DOHH2 (cell line): ENCODE data around the gene FAM78A.

Experiments
- H3F3A ChIP-seq: fragments of 200-600 bp; sonication (generic), shearing (Covaris generic); 2 replicates; pipeline ENCODE4 v1.6.0; 2016; ENCODE audit warnings: antibody characterized with exemption, mild to moderate bottlenecking; ENCODE audit not compliant: control insufficient read depth, insufficient read depth
- H3K27ac ChIP-seq: fragments of 200-600 bp; sonication (generic); 2 replicates; pipeline ENCODE4 v1.5.1; 2014; ENCODE audit warnings: low read depth, mild to moderate bottlenecking, low read length, moderate library complexity
- H3K27me3 ChIP-seq: fragments of 200-600 bp; sonication (generic); 2 replicates; pipeline ENCODE4 v1.6.1; 2014; ENCODE audit warnings: mild to moderate bottlenecking, low read length, mixed read lengths; ENCODE audit not compliant: control insufficient read depth
- H3K36me3 ChIP-seq: fragments of 200-600 bp; sonication (generic); 2 replicates; pipeline ENCODE4 v1.6.1; 2014; ENCODE audit warnings: mild to moderate bottlenecking, low read length, moderate library complexity, mixed read lengths; ENCODE audit not compliant: control insufficient read depth
- H3K4me1 ChIP-seq: fragments of 200-600 bp; sonication (generic); 2 replicates; pipeline ENCODE4 v1.6.1; 2014; ENCODE audit warnings: mild to moderate bottlenecking, low read length, mixed read lengths; ENCODE audit not compliant: control insufficient read depth
- H3K4me2 ChIP-seq: fragments of 200-600 bp; sonication (generic); 2 replicates; pipeline ENCODE4 v1.6.0; 2014; ENCODE audit warnings: mild to moderate bottlenecking, low read length, moderate library complexity
- H3K4me3 ChIP-seq: fragments of 200-600 bp; sonication (generic); 2 replicates; pipeline ENCODE4 v1.5.1; 2014; ENCODE audit warnings: mild to moderate bottlenecking, low read length, mixed read lengths
- H3K79me2 ChIP-seq: fragments of 200-600 bp; sonication (generic); 2 replicates; pipeline ENCODE4 v1.6.1; 2014; ENCODE audit warnings: mild to moderate bottlenecking, low read length, mixed read lengths; ENCODE audit not compliant: control insufficient read depth
- H3K9me2 ChIP-seq: fragments of 200-600 bp; sonication (generic); replicated peaks from 2 replicates; pipeline ENCODE4 v1.6.1; 2014; ENCODE audit warnings: mild to moderate bottlenecking, low read length, mixed read lengths; ENCODE audit not compliant: control insufficient read depth
- H3K9me3 ChIP-seq: fragments of 200-600 bp; sonication (generic); 2 replicates; pipeline ENCODE4 v1.6.1; 2014; ENCODE audit warnings: antibody characterized with exemption, low read length, mixed read lengths; ENCODE audit not compliant: control insufficient read depth, insufficient read depth
- H4K20me1 ChIP-seq: fragments of 200-600 bp; sonication (generic); 2 replicates; pipeline ENCODE4 v1.6.0; 2014; ENCODE audit warnings: low read depth, mild to moderate bottlenecking, antibody characterized with exemption, low read length, moderate library complexity; ENCODE audit not compliant: control insufficient read depth, insufficient read depth
- EZH2phosphoT487 ChIP-seq: fragments of 200-600 bp; sonication (generic); IDR thresholded peaks from 2 replicates; pipeline ENCODE4 v1.6.1; 2017; ENCODE audit warnings: borderline replicate concordance, mild to moderate bottlenecking, antibody characterized with exemption, low read length, moderate library complexity, mixed read lengths
- TF ChIP-seq, protein P1 (sequence below): fragments of 200-600 bp; sonication (generic); IDR thresholded peaks from one replicate; pipeline ENCODE4 v1.5.1; 2014; ENCODE audit warnings: antibody characterized with exemption, mild to moderate bottlenecking, low read depth, low read length; ENCODE audit not compliant: poor library complexity, severe bottlenecking

Gene FAM78A

DNA sequence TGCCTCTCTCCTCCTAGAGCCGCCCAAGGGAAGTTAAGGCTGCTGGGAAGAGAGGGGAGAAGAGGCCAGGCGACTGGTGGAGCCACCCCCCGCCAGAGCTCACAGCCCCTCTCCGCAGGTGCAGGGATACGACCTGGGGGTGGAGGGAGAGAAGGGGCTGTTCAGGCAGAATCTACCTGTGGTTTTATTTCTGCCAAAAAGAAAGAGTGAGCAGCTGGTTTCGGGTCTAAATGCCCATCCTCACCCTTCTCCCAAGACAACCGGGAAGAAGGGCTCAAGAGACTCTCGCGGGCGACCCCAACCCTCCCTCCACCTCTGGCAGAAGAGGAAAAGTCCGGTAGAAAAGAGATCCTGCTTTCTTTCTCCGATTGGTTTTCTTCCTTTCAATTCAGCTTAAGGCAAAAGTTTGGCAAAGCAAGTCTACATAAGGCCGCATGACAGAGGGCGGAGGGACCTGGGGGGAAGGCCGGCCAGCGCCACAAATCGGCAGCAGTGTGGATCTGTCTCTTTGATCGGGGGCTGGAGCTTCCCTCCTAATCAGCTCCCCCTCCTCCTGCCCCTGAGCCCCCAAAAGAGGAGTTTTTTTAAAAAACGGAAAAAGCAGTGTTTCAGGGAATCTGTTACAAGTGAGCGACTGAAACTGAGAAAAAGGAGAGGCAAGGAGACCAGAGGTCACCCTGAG, 16.3 kb downstream of the FAM78A start:
- H3K4me3 ChIP-seq: no peak overlapping the region
- no peak overlapping the region for H3K27ac ChIP-seq
- peaks cover 56% of the 10 kb centered on the region for H3K4me1 ChIP-seq
- peaks cover 56% of the 10 kb centered on the region for H3K36me3 ChIP-seq
- H4K20me1 ChIP-seq: no peaks in the 10 kb centered on the region
- peaks cover 28% of the 10 kb centered on the region for H3F3A ChIP-seq
- H3K27me3 ChIP-seq: no peaks in the 10 kb centered on the region
- no peaks in the 10 kb centered on the region for H3K9me3 ChIP-seq
- TF ChIP-seq, protein P1, sequence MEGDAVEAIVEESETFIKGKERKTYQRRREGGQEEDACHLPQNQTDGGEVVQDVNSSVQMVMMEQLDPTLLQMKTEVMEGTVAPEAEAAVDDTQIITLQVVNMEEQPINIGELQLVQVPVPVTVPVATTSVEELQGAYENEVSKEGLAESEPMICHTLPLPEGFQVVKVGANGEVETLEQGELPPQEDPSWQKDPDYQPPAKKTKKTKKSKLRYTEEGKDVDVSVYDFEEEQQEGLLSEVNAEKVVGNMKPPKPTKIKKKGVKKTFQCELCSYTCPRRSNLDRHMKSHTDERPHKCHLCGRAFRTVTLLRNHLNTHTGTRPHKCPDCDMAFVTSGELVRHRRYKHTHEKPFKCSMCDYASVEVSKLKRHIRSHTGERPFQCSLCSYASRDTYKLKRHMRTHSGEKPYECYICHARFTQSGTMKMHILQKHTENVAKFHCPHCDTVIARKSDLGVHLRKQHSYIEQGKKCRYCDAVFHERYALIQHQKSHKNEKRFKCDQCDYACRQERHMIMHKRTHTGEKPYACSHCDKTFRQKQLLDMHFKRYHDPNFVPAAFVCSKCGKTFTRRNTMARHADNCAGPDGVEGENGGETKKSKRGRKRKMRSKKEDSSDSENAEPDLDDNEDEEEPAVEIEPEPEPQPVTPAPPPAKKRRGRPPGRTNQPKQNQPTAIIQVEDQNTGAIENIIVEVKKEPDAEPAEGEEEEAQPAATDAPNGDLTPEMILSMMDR: no peak
- TF ChIP-seq EZH2phosphoT487: no peak
- peaks cover 41% of the 10 kb centered on the region for H3K79me2 ChIP-seq
- no peaks in the 10 kb centered on the region for H3K9me2 ChIP-seq
- no peak overlapping the region for H3K4me2 ChIP-seq

DNA sequence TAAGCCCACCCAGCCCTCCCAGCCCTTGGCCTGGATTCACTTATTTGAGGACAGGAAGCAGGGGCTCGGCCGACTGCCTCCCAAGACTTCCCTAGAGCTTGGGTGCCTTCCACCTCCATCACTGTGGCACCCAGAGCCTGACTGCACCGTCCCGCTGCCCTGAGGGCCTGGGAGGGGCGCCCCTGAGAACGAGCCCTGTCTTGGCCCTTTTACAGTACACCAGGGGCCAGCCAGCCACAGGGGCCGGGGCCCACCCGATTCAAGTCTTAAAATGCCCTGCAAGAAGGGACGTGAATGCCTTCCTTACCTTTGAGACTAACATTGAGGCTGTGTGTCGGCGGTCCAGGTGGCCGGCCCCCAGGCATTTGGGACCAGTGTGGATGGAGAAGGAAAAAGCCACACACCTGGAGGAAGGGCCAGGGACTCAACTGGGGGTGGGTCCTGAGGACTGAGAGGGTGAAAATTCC, 16.8 kb downstream of the FAM78A start:
- Histone ChIP-seq H3K4me1 (peaks cover 57% of the 10 kb centered on the region), H3K27ac (no peak overlapping the region), H3K79me2 (peaks cover 39% of the 10 kb centered on the region), H3K4me3 (no peak overlapping the region), H3K27me3 (no peaks in the 10 kb centered on the region), H3K36me3 (peaks cover 56% of the 10 kb centered on the region), H3F3A (peaks cover 30% of the 10 kb centered on the region), H4K20me1 (no peaks in the 10 kb centered on the region), H3K4me2 (no peak overlapping the region), H3K9me3 (no peaks in the 10 kb centered on the region), H3K9me2 (no peaks in the 10 kb centered on the region)
- TF ChIP-seq, protein P1: no peak
- TF ChIP-seq EZH2phosphoT487: no peak

DNA sequence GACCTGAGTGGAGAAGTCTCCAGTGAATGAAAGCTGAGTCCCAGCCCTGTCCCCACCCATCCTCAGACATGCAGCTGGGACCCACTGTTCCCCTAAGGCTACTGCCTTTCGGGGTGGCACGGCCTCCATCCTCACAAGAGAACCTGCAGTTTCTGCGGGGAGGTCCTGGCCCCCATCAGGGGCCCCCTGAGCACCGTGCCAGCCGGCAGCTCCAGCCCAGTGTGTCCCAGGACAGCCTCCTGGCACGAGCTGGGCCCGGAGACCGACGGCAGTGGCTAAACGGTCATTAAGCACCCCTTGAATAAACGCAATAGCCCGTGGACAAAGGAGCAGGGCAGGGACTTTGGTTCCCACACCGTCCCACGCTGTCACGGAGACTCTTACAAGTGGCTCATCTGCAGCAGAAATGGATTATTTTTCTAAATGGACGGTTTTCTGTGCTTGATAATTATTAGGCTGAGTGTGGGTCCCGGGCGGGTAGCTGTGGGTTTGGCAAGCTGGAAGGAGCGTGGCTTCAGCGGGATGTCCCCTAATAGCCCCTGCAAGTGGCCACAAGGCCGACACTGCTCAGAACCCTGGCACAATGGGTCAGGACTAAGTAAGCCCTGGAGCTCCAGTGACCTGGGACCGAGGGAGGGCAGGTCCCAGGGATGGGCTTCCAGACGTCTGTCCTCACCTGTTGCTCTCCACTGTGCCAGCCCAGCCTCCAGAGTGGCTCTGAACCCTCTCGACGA, 17.4 kb downstream of the FAM78A start:
- peaks cover 28% of the 10 kb centered on the region for H3F3A ChIP-seq

More for the DNA sequence above, 17.4 kb downstream of the FAM78A start:
- peaks cover 50% of the 10 kb centered on the region for H3K36me3 ChIP-seq
- H3K79me2 ChIP-seq: peaks cover 33% of the 10 kb centered on the region
- no peaks in the 10 kb centered on the region for H3K9me3 ChIP-seq
- no peaks in the 10 kb centered on the region for H3K27me3 ChIP-seq
- H4K20me1 ChIP-seq: no peaks in the 10 kb centered on the region
- no peaks in the 10 kb centered on the region for H3K9me2 ChIP-seq
- peaks cover 57% of the 10 kb centered on the region for H3K4me1 ChIP-seq
- H3K4me2 ChIP-seq: no peak overlapping the region
- no peak overlapping the region for H3K4me3 ChIP-seq
- H3K27ac ChIP-seq: no peak overlapping the region
- no peak for TF ChIP-seq EZH2phosphoT487
- TF ChIP-seq, protein P1: no peak
